Frontal cortex (tissue), 4 donors: ENCODE results near the gene CRACDL. TPM values are rescaled to one million over a fixed set of nuclear protein-coding genes. Genes with fewer than 3 reads are reported as not detected.

Source experiments
- DNase-seq, 2 donors: peaks; one replicate each; pipeline ENCODE4 v3.0.0; 2012; ENCODE audit warnings: low spot score in 2 of 2
- FAIRE-seq: peaks from 2 replicates; lab custom pipeline; 2012; peaks lifted over from hg19 to GRCh38; lab: Jason Lieb, UNC
- total RNA-seq: library from RNA; depleted of rRNA; stranded (reverse); fragments of >200 nt; gene quantifications from one replicate; pipeline ENCODE4 v1.2.3, GENCODE V29; 2014
- donor health status: control.
- donor health status: control.
- donor health status: control.

The CRACDL gene
- total RNA-seq, 1 donor from 2014 or later = 2.0 TPM

DNA sequence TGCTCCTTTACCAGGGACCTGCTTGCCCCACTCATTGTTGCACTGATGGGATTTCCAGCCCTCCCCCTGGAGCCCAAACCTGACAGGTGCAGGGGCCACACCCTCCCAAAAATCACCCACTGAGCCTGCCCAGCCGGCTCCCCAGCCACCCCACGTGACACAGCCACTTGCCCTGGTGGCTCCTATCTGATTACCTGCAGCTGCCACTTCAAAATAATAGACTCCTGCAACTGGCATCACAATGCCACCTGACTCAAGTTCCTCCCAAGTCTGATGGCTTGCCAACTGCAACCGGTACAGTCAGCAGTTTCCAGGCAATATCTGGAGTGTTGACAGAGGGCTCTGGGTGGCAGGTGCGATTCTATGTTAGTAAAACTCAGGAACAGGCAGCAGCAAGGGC lies 66.2 kb downstream of the CRACDL start:
- DNase-seq = no peak

DNA sequence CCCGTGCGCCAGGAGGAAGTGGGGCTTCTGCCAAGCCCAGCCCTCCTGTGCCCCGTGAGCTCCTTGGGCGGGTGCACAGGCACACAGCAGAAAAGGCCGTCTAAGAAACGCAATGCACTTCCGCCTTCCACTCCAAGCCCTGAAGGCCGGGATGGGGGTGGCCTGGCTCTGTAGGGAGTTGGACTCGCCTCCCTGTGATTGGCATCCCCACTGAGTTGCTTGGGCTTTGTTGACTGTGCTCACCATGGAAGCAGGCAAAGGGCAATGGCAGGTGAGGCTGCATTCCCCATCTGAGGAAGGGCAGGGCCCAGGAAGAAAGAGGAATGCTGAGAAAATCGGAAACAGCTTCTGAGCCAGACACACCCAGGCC lies 66.8 kb downstream of the CRACDL start:
- no peak for DNase-seq
- FAIRE-seq = no peak

More for the DNA sequence above, 66.2 kb downstream of the CRACDL start:
- FAIRE-seq = no peak

DNA sequence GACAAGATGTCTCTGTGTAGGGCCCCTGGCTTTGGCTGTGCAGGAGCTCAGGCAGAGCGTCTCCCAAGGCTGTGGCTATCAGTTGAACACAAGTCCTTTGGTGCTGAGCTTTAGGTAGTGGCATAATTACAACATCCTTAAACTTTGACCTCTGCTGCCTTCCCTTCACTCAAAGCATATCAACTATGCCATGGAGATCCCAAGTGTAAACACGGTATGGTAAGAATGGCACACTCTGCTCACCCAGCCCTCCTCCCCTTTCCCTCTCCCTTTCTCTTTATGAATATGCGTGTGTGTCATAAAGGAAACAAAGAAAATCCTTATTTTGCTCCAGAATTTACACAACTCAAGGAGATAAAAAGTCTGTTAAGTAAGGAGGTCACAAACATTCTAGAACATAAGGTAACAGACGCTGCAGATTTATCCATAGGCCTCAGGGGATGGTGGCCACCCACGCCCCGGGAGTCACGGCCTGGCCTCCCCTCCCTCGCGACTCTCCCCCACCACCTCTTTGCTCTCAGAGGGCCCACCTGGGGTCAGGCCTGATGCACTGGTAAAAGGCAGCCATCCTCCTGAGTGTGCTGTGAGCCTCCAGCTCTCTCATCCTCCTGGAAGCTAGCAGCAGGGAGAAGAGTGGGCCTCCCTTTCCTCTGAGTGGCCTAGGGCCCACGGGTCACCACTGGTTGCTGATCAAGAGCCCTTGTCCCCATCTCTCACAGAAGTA lies 67.3 kb downstream of the CRACDL start:
- no peak for FAIRE-seq
- no peak for DNase-seq

DNA sequence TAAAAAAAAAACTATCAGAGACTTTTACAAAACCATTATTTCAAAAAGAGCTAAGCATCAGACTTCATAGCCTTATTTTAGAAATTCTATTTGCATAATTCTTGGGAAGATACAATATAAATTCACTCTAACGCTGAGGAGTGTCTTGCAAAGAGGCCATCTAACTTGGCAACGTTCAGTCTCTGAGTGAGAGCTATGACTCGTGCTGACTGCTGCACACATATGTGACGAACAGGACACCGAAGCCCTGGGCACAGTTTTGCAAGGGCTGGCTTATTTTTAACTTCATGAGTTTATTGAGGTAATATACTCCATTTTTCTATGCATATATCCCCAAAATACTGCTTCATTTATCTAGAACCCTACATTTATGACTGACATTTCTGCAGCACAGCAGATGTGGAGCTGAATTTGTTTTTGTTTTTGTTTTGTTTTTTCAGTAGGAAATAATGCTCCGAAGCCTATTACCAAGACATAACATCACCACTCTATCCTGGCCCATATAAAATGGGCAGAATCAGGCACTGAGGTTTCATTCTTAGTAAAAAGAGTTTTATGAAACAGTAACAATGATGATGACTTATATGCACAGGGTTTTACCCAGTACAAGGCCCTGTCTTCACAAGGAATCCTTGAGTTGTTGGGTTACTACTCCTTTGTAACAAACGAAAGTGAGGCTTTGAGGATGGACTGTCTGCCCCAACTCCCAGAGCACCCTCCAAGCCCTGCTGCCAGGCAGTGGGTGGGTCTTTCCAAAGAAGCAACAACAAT lies 68.3 kb downstream of the CRACDL start:
- no peak for FAIRE-seq
- no peak for DNase-seq

- no peak for DNase-seq
- FAIRE-seq = no peak
Measured at GRCh38 chr2:98866033-98866432, 70.0 kb downstream of the CRACDL start.

DNA sequence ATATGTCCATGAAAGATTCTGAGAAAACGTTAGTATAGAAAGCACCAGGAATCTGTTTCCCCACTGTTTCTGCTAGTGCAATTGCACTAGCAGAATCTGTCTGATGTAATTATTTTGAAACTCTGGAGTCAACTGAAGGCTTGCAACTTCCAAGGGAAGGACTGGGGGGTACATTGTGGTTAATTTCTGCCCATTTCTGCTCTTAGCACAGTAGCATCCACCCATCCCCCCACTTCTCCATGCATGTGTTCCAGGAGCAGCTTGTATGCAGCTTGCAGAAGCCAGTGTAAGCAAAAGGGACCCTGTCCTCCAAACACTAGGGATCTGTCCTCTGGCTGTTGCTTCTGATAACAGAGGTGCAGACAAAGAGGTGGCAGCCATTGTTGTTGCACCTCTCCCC lies 74.4 kb downstream of the CRACDL start:
- DNase-seq = no peak
- no peak for FAIRE-seq

- FAIRE-seq (no peak), DNase-seq (no peak)
Measured at GRCh38 chr2:98859323-98859722, 76.7 kb downstream of the CRACDL start.

GRCh38 chr2:98857001-98857400 lies 79.0 kb downstream of the CRACDL start:
- DNase-seq (no peak), FAIRE-seq (no peak)

DNA sequence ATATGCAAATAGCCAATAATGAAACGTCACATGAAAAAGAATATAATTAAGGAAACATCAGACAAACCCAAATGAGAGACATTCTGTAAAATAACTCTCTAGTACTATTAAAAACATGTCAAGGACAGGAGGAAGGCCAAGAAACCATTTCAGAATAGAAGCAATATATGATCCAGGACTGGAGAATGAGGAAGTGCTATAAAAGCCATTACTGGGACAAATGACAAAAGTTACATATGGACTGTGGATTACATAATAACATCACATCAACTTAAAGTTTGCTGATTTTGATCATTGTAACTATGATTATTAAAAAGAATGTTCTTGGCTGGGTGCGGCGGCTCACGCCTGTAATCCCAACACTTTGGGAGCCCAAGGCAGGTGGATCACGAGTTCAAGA lies 81.3 kb downstream of the CRACDL start:
- FAIRE-seq = no peak
- DNase-seq = no peak

DNA sequence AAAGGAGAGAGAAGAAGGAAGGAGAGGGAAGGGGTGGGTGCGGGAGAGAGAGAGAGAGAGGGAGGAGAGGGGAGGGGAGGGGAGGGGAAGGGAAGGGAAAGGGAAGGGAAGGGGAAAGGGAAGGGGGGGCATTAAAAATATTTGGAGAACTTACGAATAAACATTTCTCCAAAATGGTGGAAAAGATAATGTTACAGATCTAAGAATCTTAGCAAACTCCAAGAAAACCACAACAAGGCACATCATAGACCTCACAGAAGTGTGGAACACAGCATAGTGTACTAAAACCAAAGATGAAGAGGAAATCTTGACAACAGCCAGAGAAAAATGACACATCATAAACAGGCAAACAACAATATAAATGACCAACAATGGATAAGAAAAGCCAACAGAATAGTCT lies 83.1 kb downstream of the CRACDL start:
- DNase-seq (no peak), FAIRE-seq (no peak)

GRCh38 chr2:98850074-98850473 lies 86.0 kb downstream of the CRACDL start:
- FAIRE-seq = no peak

DNA sequence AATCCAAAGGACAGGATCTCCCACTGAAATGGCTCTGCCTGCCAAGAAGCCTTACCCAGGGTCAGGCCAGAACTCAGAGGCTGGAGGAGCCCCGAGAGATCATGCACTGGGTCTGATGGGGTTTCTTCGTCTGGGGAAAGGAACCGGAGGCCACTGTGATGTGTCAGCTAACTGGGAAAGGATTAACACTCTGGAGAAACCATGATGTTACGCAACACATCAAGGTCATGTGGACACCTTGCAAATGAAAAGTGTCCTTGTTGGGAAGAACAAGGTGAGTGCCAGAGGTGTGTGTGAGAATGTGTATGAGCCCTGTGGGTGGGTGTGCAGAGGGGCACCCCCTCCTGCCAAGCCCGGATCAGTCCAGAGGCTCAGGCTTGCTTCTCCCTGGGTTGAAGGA lies 86.9 kb downstream of the CRACDL start:
- FAIRE-seq (no peak), DNase-seq (no peak)

More at GRCh38 chr2:98850074-98850473, 86.0 kb downstream of the CRACDL start:
- DNase-seq = no peak

DNA sequence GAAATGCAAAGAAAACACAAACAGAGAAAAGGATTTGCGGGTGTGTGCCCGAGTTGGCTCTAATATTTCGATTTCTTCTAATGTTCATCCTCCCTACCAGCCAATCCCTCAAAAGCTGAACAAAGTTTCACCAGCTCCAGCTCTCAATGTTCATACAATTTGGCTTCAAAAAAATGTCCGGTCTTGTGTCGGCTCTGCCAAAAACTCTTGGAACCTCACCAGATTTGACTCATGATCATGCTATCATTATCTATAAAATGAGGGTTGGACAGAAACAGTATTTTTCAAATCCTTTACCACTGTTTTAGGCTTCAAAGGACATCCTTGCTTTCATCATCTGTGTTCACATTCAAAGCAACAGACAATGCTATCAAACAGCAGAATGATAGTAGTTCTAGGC lies 88.2 kb downstream of the CRACDL start:
- no peak for FAIRE-seq

DNA sequence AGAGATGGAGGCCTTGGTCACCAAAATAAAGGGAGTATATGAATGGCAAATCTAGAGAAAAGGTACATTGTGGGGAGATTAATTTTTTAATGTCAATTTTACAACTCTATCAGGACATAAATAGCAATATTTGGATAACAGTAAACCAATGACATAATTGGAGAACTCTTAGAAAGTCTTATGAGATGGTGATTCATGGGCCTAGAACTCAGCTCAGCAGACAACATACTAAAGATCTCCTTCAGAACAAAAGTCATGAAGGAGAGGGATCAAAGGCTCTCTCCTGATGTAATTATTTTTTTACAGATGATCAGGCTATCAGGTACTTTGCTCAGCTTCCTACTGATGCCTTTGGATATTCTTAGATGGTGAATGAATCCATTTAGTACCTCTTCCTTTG lies 90.0 kb downstream of the CRACDL start:
- FAIRE-seq = no peak
- DNase-seq = no peak

More for the DNA sequence above, 88.2 kb downstream of the CRACDL start:
- DNase-seq = no peak

DNA sequence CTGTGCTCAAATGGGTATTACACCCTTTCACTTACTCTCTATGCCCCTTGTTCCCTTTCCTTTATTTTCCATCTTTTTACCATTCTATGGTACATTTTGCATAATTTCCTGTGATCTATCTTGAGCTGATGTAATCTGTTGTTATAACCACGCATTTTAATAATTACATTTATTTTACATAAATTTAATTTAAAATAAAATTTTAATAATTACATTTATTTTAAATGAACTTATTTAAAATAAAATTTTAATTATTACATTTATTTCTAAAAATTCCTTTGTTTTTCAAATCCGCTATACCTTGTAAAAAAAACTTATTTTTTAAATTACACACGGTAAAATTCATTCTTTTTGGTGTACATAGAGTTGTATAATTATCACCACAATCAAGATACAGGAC lies 93.9 kb downstream of the CRACDL start:
- FAIRE-seq = peak; percentile 96

DNA sequence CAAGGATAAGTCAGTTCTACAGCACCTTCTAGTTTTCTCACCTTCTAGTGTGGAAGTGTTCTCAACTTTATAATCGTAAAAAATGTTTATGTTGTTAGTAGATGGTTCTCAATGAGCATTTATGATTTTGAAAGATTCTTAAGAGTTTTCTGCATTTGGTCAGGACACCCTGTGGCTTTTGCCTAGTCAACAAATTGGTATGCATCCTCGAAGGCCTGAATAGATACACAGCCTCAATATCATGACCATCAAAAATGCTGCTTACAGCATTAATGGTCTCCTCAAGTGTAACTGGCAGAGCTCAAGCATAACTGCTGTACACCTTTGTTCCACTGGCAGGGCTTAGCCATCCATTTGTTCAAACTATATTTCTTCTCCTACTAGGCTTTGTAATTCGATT lies 96.7 kb downstream of the CRACDL start:
- no peak for FAIRE-seq
- no peak for DNase-seq

More for the DNA sequence above, 93.9 kb downstream of the CRACDL start:
- no peak for DNase-seq

- FAIRE-seq (no peak), DNase-seq (no peak)
Measured at GRCh38 chr2:98835831-98836385, 100.1 kb downstream of the CRACDL start.

DNA sequence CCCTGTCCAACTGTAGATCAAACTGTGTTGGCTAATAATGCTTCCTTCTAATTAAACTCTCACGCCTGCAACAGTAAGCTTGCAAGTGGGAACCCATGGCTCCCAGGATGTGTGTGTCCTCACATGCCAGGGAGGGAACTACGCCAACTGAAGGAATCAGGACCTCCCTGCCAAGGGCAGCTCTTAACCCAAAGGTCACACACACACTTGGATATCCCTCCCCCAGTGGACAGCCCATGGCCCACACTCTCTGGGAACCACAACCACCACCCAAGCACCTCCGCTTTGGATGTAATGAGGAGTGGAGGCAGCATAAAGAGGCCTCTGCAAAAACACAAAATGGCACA lies 102.1 kb downstream of the CRACDL start:
- FAIRE-seq (no peak), DNase-seq (no peak)

DNA sequence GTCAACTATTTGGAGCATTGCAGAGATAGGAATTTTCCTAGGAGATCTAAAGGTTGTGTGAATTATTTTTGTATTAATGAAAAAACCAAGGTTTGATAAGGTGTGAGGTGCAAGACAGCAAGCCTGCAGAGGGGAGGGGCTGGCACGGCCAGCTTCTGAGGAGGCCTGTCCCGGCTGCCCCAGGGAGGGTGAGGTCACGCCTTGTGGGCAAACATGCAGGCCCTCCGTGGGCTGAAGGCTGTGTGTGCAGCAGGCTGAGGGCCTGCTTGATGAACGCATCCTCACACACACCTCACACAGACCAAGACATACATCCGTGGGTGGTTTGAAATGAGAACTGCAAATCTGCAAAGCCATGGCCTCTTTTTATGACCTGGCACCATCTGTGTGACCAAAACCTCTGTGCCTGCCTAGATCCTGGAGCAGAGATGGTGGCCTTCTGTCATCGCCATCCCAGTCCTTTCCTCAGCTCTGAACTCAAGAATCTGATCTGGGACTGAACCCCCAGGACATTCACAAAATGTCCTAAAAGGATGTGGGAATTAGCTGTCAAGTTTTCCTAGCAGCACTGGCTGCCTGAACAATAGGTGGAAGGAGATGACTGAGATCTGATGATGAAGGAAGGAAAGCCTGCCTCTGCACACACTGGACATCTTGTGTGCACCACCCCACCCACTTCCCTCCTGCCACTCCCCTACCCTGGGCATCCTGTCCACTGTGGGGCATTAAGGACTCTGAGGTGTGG lies 102.7 kb downstream of the CRACDL start:
- DNase-seq = no peak
- no peak for FAIRE-seq

GRCh38 chr2:98832172-98832571 lies 103.9 kb downstream of the CRACDL start:
- FAIRE-seq (no peak), DNase-seq (no peak)
